CD4-positive, alpha-beta T cell (primary cell): ENCODE data around the gene TRIM22. TPM values are rescaled to one million over a fixed set of nuclear protein-coding genes. Genes with fewer than 3 reads are reported as not detected.
A peak's percentile ranks its signal among the peaks of the same experiment; 100 is the strongest.
"Not testable (repeated sequence)": the region's sequence is repeated elsewhere in the genome, so short reads cannot be mapped to it uniquely, and the experiment has no call there.

Experiments
- ATAC-seq: fragments of 200-7000 bp; cut with Tn5 transposase; one replicate; pipeline ENCODE4 v1.10.0; 2022; ENCODE audit warnings: mild to moderate bottlenecking; ENCODE audit not compliant: poor library complexity
- CTCF ChIA-PET: fragments of 350-600 bp; sonication (Branson Sonifier 250); formaldehyde crosslinking; loops from one replicate; lab custom pipeline; 2021; ENCODE audit warnings: antibody characterized with exemption, inconsistent platforms; lab: Charles Lee
- POLR2A ChIA-PET: fragments of 350-600 bp; sonication (Branson Sonifier 250); formaldehyde crosslinking; loops from one replicate; lab custom pipeline; 2021; ENCODE audit warnings: antibody characterized with exemption, inconsistent platforms; lab: Charles Lee
- DNase-seq, 14 experiments: peaks; one replicate each; pipeline ENCODE4 v3.0.0-alpha.2; 2013 to 2020; ENCODE audit warnings: mixed read lengths in 2 of 14
- H3K27ac ChIP-seq, 2 donors: one replicate each; pipeline versions ENCODE4 v1.5.1 to v1.7.0; 2013; ENCODE audit warnings: low read length in 2 of 2, low read depth in 1 of 2, mild to moderate bottlenecking in 1 of 2
- H3K27me3 ChIP-seq, 2 experiments: 1 replicate in 1 of 2; 2 replicates in 1 of 2; pipeline versions ENCODE4 v1.6.1 to v1.7.0; 2013; ENCODE audit warnings: low read length in 2 of 2, control low read depth in 1 of 2, mild to moderate bottlenecking in 1 of 2, moderate library complexity in 1 of 2; ENCODE audit not compliant: insufficient read depth in 2 of 2, control insufficient read depth in 1 of 2
- H3K36me3 ChIP-seq: one replicate; pipeline ENCODE4 v1.6.1; 2013; ENCODE audit warnings: low read length, control low read depth; ENCODE audit not compliant: insufficient read depth
- H3K4me1 ChIP-seq: one replicate; pipeline ENCODE4 v1.6.1; 2013; ENCODE audit warnings: low read length, control low read depth; ENCODE audit not compliant: insufficient read depth
- H3K4me3 ChIP-seq: one replicate; pipeline ENCODE4 v1.5.1; 2013; ENCODE audit warnings: mild to moderate bottlenecking, low read length, moderate library complexity
- H3K9me3 ChIP-seq, 2 experiments: 1 replicate in 1 of 2; 2 replicates in 1 of 2; pipeline versions ENCODE4 v1.6.1 to v1.7.0; 2013; ENCODE audit warnings: low read length in 2 of 2, mild to moderate bottlenecking in 2 of 2, control low read depth in 1 of 2, moderate library complexity in 1 of 2; ENCODE audit not compliant: control insufficient read depth in 1 of 2, insufficient read depth in 1 of 2
- H3K27ac Mint-ChIP-seq: one replicate; pipeline ENCODE4 v1.8.0; 2020; ENCODE audit warnings: mixed read lengths
- H3K27me3 Mint-ChIP-seq: one replicate; pipeline ENCODE4 v1.8.0; 2021; ENCODE audit warnings: mixed read lengths
- H3K36me3 Mint-ChIP-seq: one replicate; pipeline ENCODE4 v1.8.0; 2021; ENCODE audit warnings: low read depth, mixed read lengths
- H3K4me1 Mint-ChIP-seq: one replicate; pipeline ENCODE4 v1.8.0; 2021; ENCODE audit warnings: low read depth, mixed read lengths
- H3K4me3 Mint-ChIP-seq: one replicate; pipeline ENCODE4 v1.8.0; 2020; ENCODE audit warnings: mild to moderate bottlenecking, mixed read lengths
- H3K9me3 Mint-ChIP-seq: one replicate; pipeline ENCODE4 v1.8.0; 2020; ENCODE audit warnings: mixed read lengths
- CTCF ChIP-seq: fragments of 200-600 bp; IDR thresholded peaks from one replicate; pipeline ENCODE4 v1.8.0; 2022; ENCODE audit warnings: antibody characterized with exemption, mild to moderate bottlenecking
- intact Hi-C, 2 experiments: fragments of 100-400 bp; cut with DNase I in 1 of 2; cut with micrococcal nuclease in 1 of 2; formaldehyde crosslinking; loops; one replicate each; pipeline versions ENCODE4 v1.15.1 to v1.9.0; 2023 to 2025; cut with DNase I, micrococcal nuclease
- total RNA-seq, 174 experiments: library from RNA in 2 of 174; stranded (reverse) in 2 of 174; gene quantifications; one replicate each; pipeline ENCODE4 v1.2.3 and lab custom pipeline; 2021 to 2026

The TRIM22 gene
- total RNA-seq, 2 experiments from 2014 or later, result 198 to 206 TPM

GRCh38 chr11:5712507-5712906 is 22.9 kb downstream of the TRIM22 start:
- H3K27ac ChIP-seq, result no peak overlapping the region
- no peaks in the 10 kb centered on the region for H3K9me3 Mint-ChIP-seq
- no peaks in the 10 kb centered on the region for H3K4me1 Mint-ChIP-seq
- ChIA-PET POLR2A (interaction anchor here (1.6 to 4.2 kb wide), 2 partner anchors 23 to 28 kb away, joined by 5 to 19 read pairs; partner anchors contain the start of genes TRIM22 and TRIM5), CTCF (interaction anchor here (0.9 to 2.1 kb wide), 3 partner anchors 28 to 141 kb away, joined by 3 to 9 read pairs (median 3); partner anchors contain the start of gene TRIM5)
- intact Hi-C loops, result loop anchor here (1.0 to 5.0 kb wide), 4 partner anchors 28 to 112 kb away; no protein-coding TSS in a partner anchor
- peak; percentile 58 for TF ChIP-seq CTCF
- ATAC-seq (no peak), DNase-seq (peak in 3 of 14 experiments; percentile 38 to 42 (median 42))
- H3K27ac Mint-ChIP-seq, result peak overlapping the region; percentile 47
- H3K4me3 ChIP-seq, result no peak overlapping the region
- H3K4me1 ChIP-seq, result no peaks in the 10 kb centered on the region
- no peaks in the 10 kb centered on the region for H3K27me3 ChIP-seq
- no peaks in the 10 kb centered on the region for H3K9me3 ChIP-seq
- H3K4me3 Mint-ChIP-seq, result no peak overlapping the region
- peaks cover 32% of the 10 kb centered on the region for H3K36me3 Mint-ChIP-seq
- no peaks in the 10 kb centered on the region for H3K27me3 Mint-ChIP-seq
- H3K36me3 ChIP-seq, result peaks cover 31% of the 10 kb centered on the region

GRCh38 chr11:5713695-5714094 is 24.1 kb downstream of the TRIM22 start:
- Mint-ChIP-seq H3K27ac (no peak overlapping the region), H3K9me3 (no peaks in the 10 kb centered on the region), H3K36me3 (peaks cover 29% of the 10 kb centered on the region), H3K4me1 (no peaks in the 10 kb centered on the region), H3K4me3 (no peak overlapping the region), H3K27me3 (no peaks in the 10 kb centered on the region)
- H3K36me3 ChIP-seq, result peaks cover 20% of the 10 kb centered on the region
- no peak overlapping the region for H3K4me3 ChIP-seq
- no peaks in the 10 kb centered on the region for H3K4me1 ChIP-seq
- intact Hi-C loops, result loop anchor here in 1 of 2 experiments (5.0 kb wide), 2 partner anchors 91 to 111 kb away; no protein-coding TSS in a partner anchor
- POLR2A ChIA-PET, result interaction anchor here (1.2 to 4.2 kb wide), 2 partner anchors 24 to 29 kb away, joined by 3 to 19 read pairs; partner anchors contain the start of genes TRIM22 and TRIM5
- no peak overlapping the region for H3K27ac ChIP-seq
- no peak for ATAC-seq
- no peak for DNase-seq
- no peak for TF ChIP-seq CTCF
- H3K27me3 ChIP-seq, result no peaks in the 10 kb centered on the region
- CTCF ChIA-PET, result interaction anchor here (1.3 to 2.1 kb wide), 2 partner anchors 29 to 36 kb away, joined by 3 to 9 read pairs; partner anchors contain the start of gene TRIM5
- H3K9me3 ChIP-seq, result no peaks in the 10 kb centered on the region

DNA sequence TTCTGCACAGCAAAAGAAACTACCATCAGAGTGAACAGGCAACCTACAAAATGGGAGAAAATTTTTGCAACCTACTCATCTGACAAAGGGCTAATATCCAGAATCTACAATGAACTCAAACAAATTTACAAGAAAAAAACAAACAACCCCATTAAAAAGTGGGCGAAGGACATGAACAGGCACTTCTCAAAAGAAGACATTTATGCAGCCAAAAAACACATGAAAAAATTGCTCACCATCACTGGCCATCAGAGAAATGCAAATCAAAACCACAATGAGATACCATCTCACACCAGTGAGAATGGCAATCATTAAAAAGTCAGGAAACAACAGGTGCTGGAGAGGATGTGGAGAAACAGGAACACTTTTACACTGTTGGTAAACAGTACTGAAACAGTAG is 26.9 kb downstream of the TRIM22 start:
- H3K27ac Mint-ChIP-seq, H3K4me1 ChIP-seq, H3K9me3 ChIP-seq, DNase-seq, intact Hi-C loops, POLR2A ChIA-PET, H3K27ac ChIP-seq, H3K36me3 ChIP-seq, ATAC-seq, CTCF ChIA-PET, H3K4me3 Mint-ChIP-seq, H3K4me3 ChIP-seq, H3K9me3 Mint-ChIP-seq, H3K27me3 ChIP-seq, H3K4me1 Mint-ChIP-seq, H3K27me3 Mint-ChIP-seq: not testable (repeated sequence)
- H3K36me3 Mint-ChIP-seq, result peaks cover 19% of the 10 kb centered on the region
